SHP77 (cell line): Measurements from ENCODE around the gene ZDHHC13.

Experiments used
- DNase-seq, 2 experiments: peaks; one replicate each; lab custom pipeline; 2025; lab: John Stamatoyannopoulos, UW

ZDHHC13 gene

DNA sequence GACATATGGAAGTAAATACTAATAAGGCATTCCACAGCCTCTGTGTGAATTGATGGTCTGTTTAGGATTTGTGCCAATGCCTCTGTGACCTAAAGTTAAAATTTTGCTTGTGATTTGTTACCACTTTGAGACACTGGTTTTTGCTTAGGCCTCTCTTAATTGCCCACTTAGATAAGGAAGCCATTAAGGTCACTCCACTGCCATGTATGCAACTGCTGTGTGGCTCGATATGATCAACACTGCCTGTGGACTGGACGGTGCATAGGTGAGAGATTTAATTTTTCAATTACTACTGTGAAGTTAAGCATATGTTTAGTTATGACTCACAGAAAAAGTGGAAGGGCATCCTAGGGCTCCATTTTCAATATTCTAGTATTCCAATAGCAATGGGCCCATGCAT is 47.9 kb downstream of the ZDHHC13 start:
- DNase-seq: no peak

DNA sequence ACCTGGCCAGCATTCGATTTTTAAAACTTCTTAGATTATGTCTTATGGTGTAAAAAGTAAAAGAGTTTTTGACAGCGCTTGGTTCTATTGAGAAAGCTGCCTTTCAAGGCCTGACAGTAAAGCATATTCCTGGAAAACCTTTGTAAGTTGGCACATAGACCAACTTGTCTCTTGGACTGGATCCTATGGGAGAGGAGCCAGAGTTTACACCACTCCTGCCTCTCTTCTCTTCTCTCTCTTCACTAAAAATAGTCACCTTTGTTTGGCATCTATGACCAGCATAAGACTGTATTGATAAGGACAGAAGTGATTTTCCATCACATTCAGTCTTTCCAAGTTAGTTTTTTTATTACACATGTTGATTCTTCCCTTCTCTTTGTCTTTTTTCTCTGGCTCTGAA is 51.1 kb downstream of the ZDHHC13 start:
- DNase-seq: no peak

DNA sequence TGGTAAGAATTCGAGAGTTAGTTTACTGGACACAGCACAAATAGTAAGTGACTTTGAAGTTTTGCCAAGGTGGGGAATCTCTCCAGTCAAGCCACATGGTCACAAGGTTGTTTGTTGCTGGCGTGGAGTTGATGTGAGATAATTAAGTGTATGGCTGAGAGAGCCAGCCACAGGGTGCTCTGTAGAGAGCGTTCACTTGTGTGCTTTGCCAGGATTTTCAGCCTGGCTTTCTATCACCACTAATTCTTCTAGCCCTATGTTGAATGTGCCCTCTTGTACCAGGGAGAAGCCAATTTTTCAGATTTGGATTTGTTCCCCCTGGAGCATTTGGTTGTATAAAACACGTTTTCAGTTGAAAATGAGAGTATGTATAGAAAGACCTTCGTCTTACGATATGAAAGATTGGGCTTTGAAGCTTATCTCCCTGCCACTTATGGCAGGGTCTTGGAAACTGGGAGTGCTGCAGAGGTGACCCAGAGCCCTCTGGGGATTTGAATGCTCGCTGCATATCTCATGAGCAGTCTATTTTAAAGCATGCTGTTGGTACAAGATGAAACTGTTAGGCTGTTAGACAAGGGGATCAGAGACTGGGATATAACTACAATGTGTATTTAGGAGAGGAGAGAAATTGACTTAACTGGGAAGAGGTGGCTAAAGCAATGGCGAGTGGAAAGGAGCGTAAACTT is 56.2 kb downstream of the ZDHHC13 start:
- DNase-seq: no peak

DNA sequence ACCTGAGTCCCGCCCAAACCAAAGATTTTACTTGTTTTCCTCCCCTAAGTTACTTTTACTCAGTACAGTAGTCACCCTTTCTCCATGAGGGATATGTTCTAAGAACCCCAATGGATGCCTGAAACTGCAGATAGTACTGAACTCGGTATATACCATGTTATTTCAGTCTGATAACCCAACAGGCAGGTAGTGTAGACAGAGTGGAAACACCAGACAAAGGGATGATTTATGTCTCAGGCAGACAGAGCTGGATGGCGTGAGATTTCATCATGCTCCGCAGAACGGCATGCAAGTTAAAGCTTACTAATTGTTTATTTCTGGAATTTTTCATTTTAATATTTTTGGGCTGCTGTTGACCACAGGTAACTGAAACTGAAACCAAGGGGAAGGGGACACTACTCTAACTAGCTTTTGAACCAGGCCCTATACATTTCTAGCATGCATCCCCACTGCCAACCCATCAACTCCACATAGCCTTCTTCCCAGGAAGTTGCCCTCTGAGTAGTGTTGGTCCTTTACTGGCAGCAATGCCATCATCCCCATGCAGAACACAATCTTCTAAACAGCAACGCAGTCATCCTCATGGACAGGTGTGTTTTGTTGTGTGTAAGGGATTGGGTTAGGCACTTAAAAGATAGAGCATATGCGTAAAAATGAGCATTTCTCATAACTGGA is 57.1 kb downstream of the ZDHHC13 start:
- no peak for DNase-seq

DNA sequence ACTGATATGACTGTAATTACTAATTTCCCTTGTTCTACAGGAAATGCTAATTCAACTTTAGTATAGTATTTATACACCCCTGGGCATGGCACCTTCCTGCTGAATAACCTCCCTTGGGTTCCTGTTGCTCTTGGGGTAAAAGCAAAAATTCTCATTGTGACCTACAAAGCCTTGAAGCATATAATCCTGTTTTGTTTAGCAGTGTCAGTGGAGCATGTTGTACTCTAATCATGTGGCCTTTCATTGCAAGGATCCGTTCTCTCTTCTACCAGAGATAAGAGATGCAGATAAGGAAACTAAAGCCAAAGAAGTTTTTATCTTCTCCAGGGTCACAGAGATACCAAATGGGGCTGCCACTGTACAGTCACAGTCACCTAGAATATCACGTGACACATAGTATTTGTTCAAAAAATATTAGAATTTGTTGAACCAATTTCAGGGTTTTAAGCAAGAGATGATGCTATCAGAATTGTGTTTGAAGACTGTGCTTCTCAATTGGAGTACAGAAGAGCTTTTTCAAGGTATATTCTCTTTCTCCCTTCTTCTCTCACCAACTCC is 59.7 kb downstream of the ZDHHC13 start:
- DNase-seq: no peak

DNA sequence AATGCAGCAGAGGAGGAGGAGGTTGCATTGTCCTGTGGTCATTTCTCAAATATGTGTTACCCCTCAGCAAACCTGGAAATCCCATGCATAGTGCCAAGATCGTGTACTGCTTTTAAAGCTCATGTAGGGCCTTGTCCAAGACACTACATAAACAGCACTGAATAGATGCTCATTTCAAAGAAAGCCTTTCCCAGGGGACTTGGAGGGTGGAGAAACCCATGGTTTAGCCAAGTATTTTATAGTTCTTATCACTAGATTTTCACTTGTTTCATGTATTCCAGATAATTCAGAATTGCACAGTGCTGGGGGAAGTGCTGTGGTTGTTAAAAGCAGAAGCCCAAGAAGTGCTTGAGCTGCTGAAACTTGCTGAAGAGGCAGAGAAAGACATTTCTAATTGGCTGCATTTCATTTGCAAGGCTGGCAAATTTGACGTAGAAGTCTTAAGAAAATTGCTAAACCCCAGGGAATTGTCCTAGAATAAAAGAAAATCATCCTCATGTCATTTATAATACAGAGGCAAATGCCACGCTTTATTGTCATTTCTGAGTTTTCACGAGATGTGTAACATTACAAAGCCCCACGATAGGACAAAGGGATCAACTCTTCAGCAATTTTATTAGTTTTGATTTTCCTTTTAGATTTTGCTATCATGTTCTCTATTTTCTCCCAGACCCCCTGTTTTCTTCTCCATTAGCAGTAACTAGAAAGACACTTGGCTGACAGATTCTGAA is 64.7 kb downstream of the ZDHHC13 start:
- DNase-seq: no peak

DNA sequence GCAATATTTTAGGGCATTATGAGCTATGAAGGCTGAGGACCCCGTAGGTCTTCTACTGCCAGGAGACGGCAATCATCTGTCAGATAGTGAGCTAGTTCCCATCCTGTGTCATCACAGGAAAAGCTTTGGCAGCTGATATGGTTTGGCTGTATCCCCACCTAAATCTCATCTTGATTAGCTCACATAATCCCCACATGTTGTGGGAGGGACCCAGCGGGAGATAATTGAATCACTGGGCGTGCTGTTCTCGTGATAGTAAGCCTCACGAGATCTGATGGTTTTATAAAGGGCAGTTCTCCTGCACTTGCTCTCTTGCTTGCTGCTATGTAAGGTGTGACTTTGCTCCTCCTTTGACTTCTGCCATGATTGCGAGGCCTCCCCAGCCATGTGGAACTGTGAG is 66.7 kb downstream of the ZDHHC13 start:
- no peak for DNase-seq

DNA sequence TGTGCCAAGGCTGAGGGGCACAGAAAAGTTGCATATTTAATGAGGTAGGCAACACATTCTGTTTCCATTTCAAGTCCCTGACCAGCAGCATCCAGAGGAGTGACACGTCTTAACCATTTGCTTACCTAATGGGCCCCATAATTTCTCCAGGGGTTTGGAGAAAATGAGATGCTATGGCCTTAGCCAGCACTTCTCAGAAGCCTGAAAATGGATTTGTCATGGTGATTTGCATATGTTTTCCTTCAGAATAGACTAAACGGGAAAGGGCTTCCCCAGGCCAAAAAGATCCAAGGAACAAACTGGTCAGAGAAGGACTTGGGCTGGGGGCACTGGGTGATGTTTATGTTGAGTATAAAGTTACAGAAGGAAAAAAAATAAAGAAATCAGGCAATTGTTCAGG is 68.1 kb downstream of the ZDHHC13 start:
- DNase-seq: no peak

DNA sequence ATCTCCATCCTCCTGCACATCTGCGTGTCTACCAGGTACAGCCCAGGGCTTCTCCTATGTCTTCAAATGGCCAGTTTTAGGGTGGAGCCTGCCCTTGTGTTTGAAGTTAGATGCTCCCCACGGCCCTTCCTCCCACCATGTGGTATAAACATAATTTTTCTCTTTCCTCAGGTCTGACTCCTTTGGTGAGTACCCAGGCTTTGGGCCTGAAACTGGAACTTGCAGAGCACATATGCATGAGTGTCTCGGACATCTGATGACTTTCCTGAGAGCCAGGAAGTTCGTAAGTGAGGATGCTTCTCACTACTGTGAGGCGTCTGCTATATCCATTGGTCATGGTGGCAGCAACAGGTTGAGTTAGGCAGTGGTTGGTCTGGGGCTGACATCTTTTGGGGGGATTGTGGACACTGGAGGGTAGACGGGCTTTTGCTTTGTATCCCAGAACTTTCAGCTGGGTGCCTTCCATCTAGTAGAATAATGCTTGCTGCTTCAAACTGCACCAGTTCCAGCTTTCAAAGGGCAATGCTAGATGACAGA is 68.6 kb downstream of the ZDHHC13 start:
- no peak for DNase-seq

DNA sequence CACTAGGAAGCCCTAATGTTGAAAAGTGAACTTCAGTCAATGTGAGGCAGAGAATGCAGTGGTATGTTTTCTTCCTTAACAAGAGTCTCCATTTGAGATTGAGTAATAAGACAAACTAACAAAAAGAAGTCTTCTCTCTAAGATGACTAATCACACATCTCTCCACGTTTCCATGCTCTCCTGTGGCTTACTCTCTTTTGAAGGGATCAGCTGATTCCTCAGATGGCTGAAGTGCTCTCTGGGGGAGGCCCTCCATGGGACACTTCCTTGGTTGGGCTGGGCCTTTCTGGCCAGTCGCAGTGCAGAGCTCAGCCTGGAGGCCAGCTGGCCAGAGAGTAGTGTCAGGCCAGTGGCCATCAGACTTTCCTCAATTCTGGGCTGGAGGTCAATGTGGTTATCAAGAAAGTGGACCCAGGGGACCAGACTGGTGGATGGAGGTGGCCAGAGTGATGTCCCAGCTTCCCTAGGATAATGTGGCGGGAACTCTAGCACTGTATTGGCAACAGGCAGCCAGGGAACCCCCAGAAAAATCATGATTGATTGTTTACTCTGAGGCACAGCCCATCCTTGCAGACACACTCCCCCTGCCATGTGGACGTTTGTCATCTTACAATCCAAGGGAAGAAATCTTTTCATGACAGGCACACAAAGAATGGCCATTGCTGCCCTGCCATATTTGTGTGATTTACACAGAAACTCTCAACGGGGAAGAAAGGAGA is 70.3 kb downstream of the ZDHHC13 start:
- DNase-seq: no peak

DNA sequence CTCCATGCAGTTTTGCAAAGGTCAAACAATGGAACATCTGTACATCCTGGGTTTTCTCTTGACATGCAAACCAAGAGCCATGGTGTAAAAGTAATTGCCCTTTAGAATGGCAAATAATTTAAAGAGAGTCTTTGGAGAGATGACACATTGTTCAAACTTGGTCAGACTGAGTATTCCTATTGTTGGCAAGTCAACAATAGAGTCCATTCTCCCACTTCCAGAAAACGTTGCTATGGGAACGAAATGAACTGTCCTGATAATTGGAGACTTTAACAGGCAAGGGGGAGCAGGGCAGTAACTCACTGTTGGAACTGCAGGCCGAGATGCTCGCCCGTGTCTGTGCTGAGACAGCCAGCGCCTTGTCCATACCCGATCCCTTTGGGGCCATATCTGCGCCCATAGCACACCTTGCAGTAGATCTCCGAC is 70.9 kb downstream of the ZDHHC13 start:
- no peak for DNase-seq

DNA sequence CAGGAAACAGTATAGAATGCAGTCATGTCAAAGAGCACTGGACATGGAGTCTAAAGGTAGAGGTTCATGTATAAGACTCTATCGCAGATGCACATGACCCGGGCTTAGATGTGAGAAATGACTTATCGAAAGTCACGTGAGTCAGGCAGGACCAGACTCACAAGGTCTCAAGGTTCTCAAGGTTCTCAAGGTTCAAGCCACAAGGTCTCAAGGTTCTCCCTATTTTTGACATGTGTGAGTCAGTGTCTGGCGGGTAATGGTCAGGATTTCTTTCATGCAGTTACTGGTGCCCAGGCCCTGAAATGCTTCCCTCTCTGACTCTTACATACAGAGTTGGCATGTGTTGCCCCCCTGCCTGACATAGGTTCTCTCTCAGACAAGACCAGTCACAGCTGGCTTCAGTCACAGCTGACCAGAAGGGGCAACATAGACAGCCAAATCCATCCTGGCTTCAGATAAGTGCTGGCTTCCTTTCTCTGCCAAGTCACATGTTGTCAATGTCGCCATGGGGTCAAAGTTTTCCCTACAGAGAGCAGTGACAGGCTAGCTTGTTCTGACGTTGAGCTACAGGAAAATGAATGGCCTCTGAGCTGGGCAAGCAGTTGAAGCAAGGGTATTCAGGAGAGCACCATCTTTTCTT is 74.7 kb downstream of the ZDHHC13 start:
- no peak for DNase-seq

DNA sequence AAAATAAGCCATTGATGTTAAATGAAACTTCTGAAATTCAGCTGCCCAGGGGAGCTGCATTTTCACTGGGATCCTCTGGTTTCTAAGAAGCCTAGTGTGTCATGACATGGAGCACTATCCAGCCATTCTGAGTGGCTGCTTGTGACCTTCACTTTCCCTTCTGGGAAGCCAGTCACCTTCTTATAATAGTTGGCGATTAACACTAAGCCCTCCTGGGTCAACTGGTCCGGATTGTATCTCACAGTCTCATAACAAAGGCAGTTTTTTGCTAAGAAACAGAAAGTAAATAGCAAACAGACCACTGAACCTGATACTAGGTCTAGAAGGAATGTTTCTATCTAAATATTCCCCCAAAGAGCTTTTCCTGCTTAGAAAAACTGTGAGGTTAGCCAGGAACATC is 76.9 kb downstream of the ZDHHC13 start:
- no peak for DNase-seq

DNA sequence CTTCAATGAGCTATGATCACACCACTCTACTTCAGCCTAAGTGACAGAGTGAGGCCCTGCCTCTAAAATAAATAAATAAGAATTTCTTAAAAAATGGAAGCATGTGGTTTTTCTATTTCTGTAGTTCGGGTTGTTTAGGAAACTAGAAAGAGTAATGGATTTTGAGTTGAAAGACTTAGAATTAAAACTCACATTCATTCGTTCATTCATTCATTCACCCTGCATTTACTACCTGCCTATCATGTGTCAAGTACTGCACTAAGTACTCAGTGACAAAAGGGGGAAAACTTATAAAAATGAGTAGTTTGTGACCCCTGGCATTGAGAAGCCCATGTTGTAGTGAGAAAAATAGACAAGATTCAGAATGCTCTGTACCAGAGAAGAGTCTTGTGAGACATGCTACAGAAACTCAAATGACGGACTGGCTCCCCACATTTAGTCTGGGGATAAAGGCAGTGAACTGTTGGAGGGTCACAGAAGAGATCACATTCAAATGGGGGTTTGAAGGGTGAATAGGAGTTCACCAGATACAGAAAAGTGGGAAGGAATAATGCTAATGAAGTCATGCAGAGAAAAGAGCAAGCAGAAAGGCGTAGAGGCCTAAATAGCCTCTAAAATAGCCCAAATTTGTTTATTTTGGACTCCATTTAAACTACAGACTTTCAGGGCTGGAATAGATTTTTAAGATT is 77.8 kb downstream of the ZDHHC13 start:
- DNase-seq: no peak

DNA sequence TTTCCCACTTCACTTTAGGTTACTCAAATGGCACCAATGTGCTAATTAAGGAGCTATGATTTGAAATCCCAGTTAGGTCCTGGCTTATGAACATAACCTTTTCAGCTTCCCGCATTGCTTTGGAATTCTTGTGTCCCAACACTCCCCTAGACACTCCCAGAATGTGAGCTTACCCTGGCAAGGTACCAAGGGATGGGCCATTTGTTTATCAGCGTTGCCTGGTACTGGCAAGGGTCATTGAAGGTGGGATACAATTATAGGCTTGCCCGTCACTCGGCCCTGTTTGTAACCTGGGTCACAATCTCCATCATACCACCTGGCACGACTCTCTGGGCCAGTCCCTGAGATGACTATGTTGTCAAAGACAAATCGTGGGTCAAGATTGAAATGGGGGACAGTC is 79.5 kb downstream of the ZDHHC13 start:
- DNase-seq: no peak

DNA sequence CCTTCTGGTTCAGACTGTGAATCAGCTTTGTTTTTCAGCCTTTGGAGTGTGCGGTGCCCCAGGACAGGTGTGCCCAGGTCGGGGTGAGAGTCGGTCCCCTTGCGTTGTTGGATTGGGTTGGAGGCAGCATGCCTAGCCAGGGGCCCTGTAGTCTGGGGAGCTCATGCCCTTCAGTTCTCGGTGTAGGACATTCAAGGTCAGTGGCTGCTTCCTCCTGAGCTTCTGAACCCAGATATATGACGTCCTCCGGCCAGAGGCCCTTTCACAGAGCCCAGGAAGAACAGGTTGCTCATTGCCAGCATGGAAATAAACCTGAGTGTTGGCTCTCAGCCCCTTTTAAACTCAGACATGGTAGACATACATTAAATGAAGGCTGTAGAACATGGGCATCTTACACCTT is 82.1 kb downstream of the ZDHHC13 start:
- no peak for DNase-seq

DNA sequence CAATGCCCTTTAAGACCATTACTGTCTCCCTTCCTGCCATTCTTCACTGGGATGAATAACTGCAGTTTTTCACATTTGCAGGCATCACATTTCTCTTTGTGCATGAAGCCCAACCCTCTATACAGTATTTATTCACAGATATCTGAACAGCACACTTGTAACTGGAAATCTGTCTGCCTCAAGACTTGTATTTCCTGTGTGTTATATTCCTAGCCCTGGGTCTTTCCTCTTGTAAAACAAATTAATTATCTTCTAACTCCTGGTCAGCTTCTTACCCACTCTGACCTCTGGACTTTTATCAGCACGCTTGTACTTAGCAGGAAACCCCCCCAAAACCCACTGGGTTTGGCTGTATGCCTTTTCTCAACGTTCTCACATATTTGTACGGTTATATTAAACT is 82.8 kb downstream of the ZDHHC13 start:
- no peak for DNase-seq

DNA sequence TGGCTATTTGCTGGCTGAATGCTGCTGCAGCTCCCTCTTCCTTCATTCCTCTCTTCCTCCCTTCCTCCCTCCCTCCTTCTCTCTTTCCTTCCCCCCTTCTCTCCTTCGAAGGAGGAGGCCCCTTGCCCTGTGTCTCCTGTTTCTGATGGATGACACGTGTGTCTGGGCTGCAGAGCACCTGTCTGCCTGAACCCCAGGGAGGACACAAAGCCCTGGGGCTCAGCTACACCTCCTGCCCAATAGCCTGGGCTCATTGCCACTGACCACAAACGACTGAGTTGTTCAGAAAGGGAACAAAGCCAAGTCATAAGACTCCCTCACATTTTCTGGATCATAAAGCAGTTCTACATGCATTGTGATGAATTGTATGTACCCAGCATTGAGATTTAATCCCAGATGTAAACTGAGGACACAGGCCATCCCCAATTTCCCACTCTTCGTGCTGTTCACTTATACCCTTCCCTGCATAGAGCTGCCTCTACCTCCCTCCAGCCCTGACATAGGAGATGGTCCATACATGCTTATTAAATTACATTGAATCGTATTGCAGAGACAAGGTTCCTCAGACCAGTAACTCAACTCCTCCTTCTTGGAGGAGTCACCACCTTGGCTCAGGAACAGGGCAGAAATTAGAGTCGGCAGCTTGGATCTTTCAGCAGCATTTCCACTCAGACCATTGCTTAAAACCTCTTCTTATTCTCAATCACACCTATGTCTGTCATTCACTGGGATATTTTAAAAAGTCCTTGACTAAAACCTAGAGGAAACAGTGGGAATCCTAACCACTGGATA is 83.6 kb downstream of the ZDHHC13 start:
- DNase-seq: no peak

DNA sequence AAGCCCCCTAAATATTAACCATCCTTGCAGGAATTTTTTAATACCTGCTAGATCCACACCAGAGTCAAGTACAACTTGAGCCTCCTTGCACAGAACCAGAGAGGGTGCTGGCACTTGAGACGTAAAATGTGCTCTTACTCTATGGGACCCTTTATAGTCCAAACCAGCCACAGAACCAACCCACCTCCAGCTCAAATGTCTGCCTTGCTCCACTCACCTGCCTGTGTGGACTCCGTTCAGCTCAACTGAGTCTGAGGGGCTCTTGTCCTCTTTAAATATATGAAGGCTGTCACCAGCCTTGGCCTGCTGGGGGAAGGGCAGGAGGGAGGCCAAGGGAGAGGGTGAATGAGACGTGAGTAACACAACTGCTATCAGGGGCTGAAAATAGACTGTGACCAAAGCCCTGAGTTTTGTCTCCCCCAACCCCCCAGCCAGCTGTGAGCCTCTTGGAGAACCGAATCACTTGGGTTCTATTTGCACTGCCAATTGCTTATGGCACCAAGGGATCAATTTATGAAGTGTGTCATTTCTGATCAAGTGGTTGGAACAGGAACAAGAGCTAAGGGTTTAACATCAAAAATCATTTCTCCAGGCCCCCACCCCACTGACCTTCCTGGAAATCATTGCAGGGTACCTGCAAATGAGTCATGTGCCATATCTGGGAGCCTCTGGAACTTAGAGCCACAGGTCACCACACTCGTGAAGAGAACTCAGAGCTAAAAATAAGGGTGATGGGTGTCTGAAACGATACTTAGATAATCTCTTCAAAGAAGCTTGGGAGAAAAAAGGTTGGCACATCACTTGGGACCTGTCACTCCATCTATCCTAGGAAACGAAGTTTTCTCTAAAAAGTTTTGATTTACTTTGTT is 85.0 kb downstream of the ZDHHC13 start, which contains the start of gene CSRP3:
CSRP3 (minus strand) TSS at position 247 of the 869 bp plus-strand sequence. CDS start 9,535 bp downstream, outside the sequence.
- DNase-seq: no peak
